SK-N-SH (cell line): ENCODE results near the gene BCL11B. TPM values are rescaled to one million over a fixed set of nuclear protein-coding genes. Genes with fewer than 3 reads are reported as not detected.

Experiments
- CTCF ChIA-PET: fragments of 300-600, 350-600 bp; formaldehyde crosslinking; extraction: SDS; loops from one replicate; lab custom pipeline; 2021; lab: Yijun Ruan, JAX
- POLR2A ChIA-PET: fragments of 350-600 bp; sonication (Branson Sonifier 250); formaldehyde crosslinking; extraction: SDS; loops from one replicate; lab custom pipeline; 2020; ENCODE audit warnings: antibody characterized with exemption, inconsistent platforms; lab: Yijun Ruan, JAX
- DNase-seq: peaks from one replicate; pipeline ENCODE4 v3.0.0; 2012
- H2AFZ ChIP-seq: fragments of 200-600 bp; sonication (generic); 2 replicates; pipeline ENCODE4 v1.8.1; 2016; ENCODE audit warnings: antibody characterized with exemption, mild to moderate bottlenecking, low read depth
- H3F3A ChIP-seq: fragments of 200-600 bp; sonication (generic); replicated peaks from 2 replicates; pipeline ENCODE3; 2016; ENCODE audit warnings: antibody characterized with exemption, mild to moderate bottlenecking; ENCODE audit not compliant: insufficient read depth
- H3K27ac ChIP-seq, 2 experiments: fragments of 200-500 bp in 1 of 2; fragments of 200-600 bp in 1 of 2; sonication (Bioruptor generic) in 1 of 2; sonication (generic), shearing (Covaris generic) in 1 of 2; 2 replicates each; pipeline versions ENCODE4 v1.5.1 to v1.6.1; 2014 to 2016; ENCODE audit warnings: low read depth in 2 of 2, inconsistent platforms in 1 of 2, low read length in 1 of 2, mild to moderate bottlenecking in 1 of 2, mixed read lengths in 1 of 2
- H3K27me3 ChIP-seq: fragments of 200-600 bp; sonication (generic), shearing (Covaris generic); 2 replicates; pipeline ENCODE4 v1.6.1; 2016; ENCODE audit warnings: mixed run types; ENCODE audit not compliant: insufficient read depth
- H3K36me3 ChIP-seq, 2 experiments: fragments of 200-500 bp in 1 of 2; fragments of 200-600 bp in 1 of 2; sonication (Bioruptor generic) in 1 of 2; sonication (generic) in 1 of 2; replicated peaks in 1 of 2; 2 replicates each; pipeline versions ENCODE3 to v1.5.1; 2014 to 2016; ENCODE audit warnings: low read length in 1 of 2, mild to moderate bottlenecking in 1 of 2; ENCODE audit not compliant: insufficient read depth in 2 of 2, control insufficient read depth in 1 of 2
- H3K4me1 ChIP-seq, 2 experiments: fragments of 200-500 bp in 1 of 2; fragments of 200-600 bp in 1 of 2; sonication (Bioruptor generic) in 1 of 2; sonication (generic), shearing (Covaris generic) in 1 of 2; 2 replicates each; pipeline versions ENCODE4 v1.5.1 to v1.6.1; 2014 to 2016; ENCODE audit warnings: low read depth in 1 of 2, low read length in 1 of 2, mixed run types in 1 of 2; ENCODE audit not compliant: insufficient read depth in 2 of 2, control insufficient read depth in 1 of 2
- H3K4me2 ChIP-seq: fragments of 200-600 bp; sonication (generic), shearing (Covaris generic); 2 replicates; pipeline ENCODE4 v1.6.1; 2017; ENCODE audit warnings: mixed run types
- H3K4me3 ChIP-seq, 2 experiments: fragments of 200-500 bp in 1 of 2; fragments of 200-600 bp in 1 of 2; sonication (Bioruptor generic) in 1 of 2; sonication (generic), shearing (Covaris generic) in 1 of 2; 2 replicates each; pipeline versions ENCODE4 v1.5.1 to v1.8.1; 2014 to 2016; ENCODE audit warnings: low read depth in 2 of 2, inconsistent platforms in 1 of 2, low read length in 1 of 2, mild to moderate bottlenecking in 1 of 2, mixed read lengths in 1 of 2, moderate library complexity in 1 of 2
- H3K79me2 ChIP-seq: fragments of 200-600 bp; sonication (generic); 2 replicates; pipeline ENCODE4 v1.8.1; 2017; ENCODE audit warnings: mild to moderate bottlenecking; ENCODE audit not compliant: insufficient read depth
- H3K9ac ChIP-seq: fragments of 200-600 bp; sonication (generic); 2 replicates; pipeline ENCODE4 v1.6.1; 2017; ENCODE audit warnings: mixed run types
- H3K9me2 ChIP-seq: fragments of 200-600 bp; sonication (generic); 2 replicates; pipeline ENCODE4 v1.6.1; 2017; ENCODE audit warnings: mixed run types
- H3K9me3 ChIP-seq: fragments of 200-600 bp; sonication (generic); 2 replicates; pipeline ENCODE4 v1.6.1; 2017; ENCODE audit warnings: mixed run types, mild to moderate bottlenecking, moderate library complexity
- H4K20me1 ChIP-seq: fragments of 200-600 bp; sonication (generic); 2 replicates; pipeline ENCODE4 v1.6.1; 2017; ENCODE audit warnings: mild to moderate bottlenecking, mixed run types; ENCODE audit not compliant: insufficient read depth
- FOSL2 ChIP-seq: IDR thresholded peaks from 2 replicates; pipeline ENCODE4 v1.4.0; 2012; ENCODE audit warnings: low read depth, mild to moderate bottlenecking, moderate library complexity, borderline replicate concordance
- FOXJ3 ChIP-seq: sonication (generic); formaldehyde crosslinking; IDR thresholded peaks from 2 replicates; pipeline ENCODE4 v1.5.1; 2020; ENCODE audit warnings: mild to moderate bottlenecking, missing genetic modification reagents
- FOXM1 ChIP-seq: IDR thresholded peaks from 2 replicates; pipeline ENCODE4 v1.4.0; 2012; ENCODE audit warnings: low read depth, mild to moderate bottlenecking
- GATA2 ChIP-seq: sonication (generic); formaldehyde crosslinking; IDR thresholded peaks from 2 replicates; pipeline ENCODE4 v1.5.0; 2020; ENCODE audit warnings: mild to moderate bottlenecking, missing genetic modification reagents
- JUND ChIP-seq: IDR thresholded peaks from 2 replicates; pipeline ENCODE4 v1.4.0; 2012
- MEF2A ChIP-seq: IDR thresholded peaks from 2 replicates; pipeline ENCODE4 v1.4.0; 2012; ENCODE audit warnings: low read depth, borderline replicate concordance
- MXI1 ChIP-seq: IDR thresholded peaks from 2 replicates; pipeline ENCODE4 v1.6.1; 2012; ENCODE audit warnings: mild to moderate bottlenecking, low read depth, low read length, improper control_type of control experiment
- NFIC ChIP-seq: IDR thresholded peaks from 2 replicates; pipeline ENCODE4 v1.4.0; 2012; ENCODE audit warnings: borderline replicate concordance
- POLR2AphosphoS5 ChIP-seq: IDR thresholded peaks from 2 replicates; pipeline ENCODE4 v1.6.1; 2012; ENCODE audit warnings: low read depth, low read length
- RAD21 ChIP-seq: IDR thresholded peaks from 2 replicates; pipeline ENCODE4 v1.6.1; 2012; ENCODE audit warnings: mild to moderate bottlenecking, low read length
- TAF1 ChIP-seq: IDR thresholded peaks from 2 replicates; pipeline ENCODE4 v1.6.1; 2012; ENCODE audit warnings: low read depth, mild to moderate bottlenecking, low read length, moderate library complexity, borderline replicate concordance
- TEAD4 ChIP-seq: IDR thresholded peaks from 2 replicates; pipeline ENCODE4 v1.4.0; 2012; ENCODE audit warnings: mild to moderate bottlenecking, borderline replicate concordance; ENCODE audit not compliant: insufficient read depth
- YY1 ChIP-seq: IDR thresholded peaks from 2 replicates; pipeline ENCODE4 v1.4.0; 2012; ENCODE audit warnings: low read depth, mild to moderate bottlenecking
- WGBS: methylation state at CpG from one replicate; pipeline ENCODE4 v1.1.6; 2017; ENCODE audit warnings: low lambda C conversion rate; 5-methylcytosine and 5-hydroxymethylcytosine counted together
- polyA plus RNA-seq, 3 experiments: library from polyadenylated mRNA; depleted of rRNA; stranded (reverse); fragments of >200 nt; gene quantifications; 2 replicates each; pipeline ENCODE4 v1.2.3, GENCODE V29; 2012
- TF ChIP-seq, protein P1 (sequence below): IDR thresholded peaks from 2 replicates; pipeline ENCODE4 v1.4.0; 2012; ENCODE audit warnings: low read depth, borderline replicate concordance
- TF ChIP-seq, protein P2 (sequence below): IDR thresholded peaks from 2 replicates; pipeline ENCODE4 v1.6.1; 2012; ENCODE audit warnings: mild to moderate bottlenecking, low read depth, low read length, moderate library complexity
- TF ChIP-seq, protein P3 (sequence below): IDR thresholded peaks from 2 replicates; pipeline ENCODE4; 2012
- TF ChIP-seq, protein P4 (sequence below): IDR thresholded peaks from 2 replicates; pipeline ENCODE4 v1.4.0; 2012; ENCODE audit warnings: low read depth
- TF ChIP-seq, protein P5 (sequence below): fragments of 150-350 bp; IDR thresholded peaks from 2 replicates; pipeline ENCODE4 v1.6.1; 2016; ENCODE audit warnings: mild to moderate bottlenecking, low read depth, low read length

The BCL11B gene
- polyA plus RNA-seq, 1 of the 3 experiments (the other 2 are of a cell fraction): not detected

DNA sequence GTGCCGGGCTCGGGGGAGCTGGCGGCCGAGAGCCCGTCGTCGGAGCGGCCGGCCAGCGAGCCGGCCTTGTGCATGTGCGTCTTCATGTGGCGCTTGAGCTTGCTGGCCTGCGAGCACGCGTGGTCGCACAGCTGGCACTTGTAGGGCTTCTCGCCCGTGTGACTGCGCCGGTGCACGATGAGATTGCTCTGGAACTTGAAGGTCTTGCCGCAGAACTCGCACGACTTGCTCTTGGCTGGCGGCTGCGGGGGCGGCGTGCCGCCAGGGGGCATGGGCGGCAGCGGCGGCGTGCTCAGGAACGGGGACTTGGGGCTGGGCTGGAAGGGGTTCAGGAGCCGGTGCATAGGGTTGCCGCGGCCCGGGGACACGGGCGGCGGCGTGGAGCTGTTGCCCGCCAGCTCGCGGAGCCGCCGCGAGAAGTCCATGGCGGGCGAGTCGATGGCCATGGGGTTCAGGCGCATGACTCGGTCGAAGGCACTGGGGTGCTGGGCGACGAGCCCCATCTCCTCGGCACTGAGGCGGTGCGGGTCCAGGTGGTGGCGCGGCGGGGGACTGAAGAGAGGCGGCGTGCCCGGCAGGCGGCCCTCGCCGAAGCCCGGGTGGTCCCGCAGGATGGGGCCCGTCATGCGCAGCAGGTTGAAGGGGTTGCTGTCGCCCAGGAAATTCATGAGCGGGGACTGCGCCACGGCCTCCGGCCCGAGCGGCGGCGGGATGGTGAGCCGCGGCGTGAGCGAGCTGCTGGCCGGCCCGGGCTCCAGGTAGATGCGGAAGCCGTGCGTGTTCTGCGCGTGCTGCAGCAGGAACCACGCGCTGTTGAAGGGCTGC is 96.5 kb downstream of the BCL11B start:
- H3K9ac ChIP-seq: no peak overlapping the region
- CTCF ChIA-PET: interaction anchor here (0.7 kb wide), 1 partner anchor 110 kb away, joined by 3 read pairs; no protein-coding TSS in a partner anchor
- no peaks in the 10 kb centered on the region for H3K79me2 ChIP-seq
- 72% methylated on average over 58 of the region's 95 CpGs for WGBS
- H3K36me3 ChIP-seq: no peaks in the 10 kb centered on the region
- H3K4me3 ChIP-seq: no peak overlapping the region
- H3K9me2 ChIP-seq: no peaks in the 10 kb centered on the region
- DNase-seq: no peak
- no peaks in the 10 kb centered on the region for H3K9me3 ChIP-seq
- H2AFZ ChIP-seq: no peak overlapping the region
- no peak for TF ChIP-seq MEF2A
- TF ChIP-seq, protein P1, sequence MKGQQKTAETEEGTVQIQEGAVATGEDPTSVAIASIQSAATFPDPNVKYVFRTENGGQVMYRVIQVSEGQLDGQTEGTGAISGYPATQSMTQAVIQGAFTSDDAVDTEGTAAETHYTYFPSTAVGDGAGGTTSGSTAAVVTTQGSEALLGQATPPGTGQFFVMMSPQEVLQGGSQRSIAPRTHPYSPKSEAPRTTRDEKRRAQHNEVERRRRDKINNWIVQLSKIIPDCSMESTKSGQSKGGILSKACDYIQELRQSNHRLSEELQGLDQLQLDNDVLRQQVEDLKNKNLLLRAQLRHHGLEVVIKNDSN: no peak
- no peak for TF ChIP-seq POLR2AphosphoS5
- TF ChIP-seq JUND: no peak
- TF ChIP-seq, protein P2, sequence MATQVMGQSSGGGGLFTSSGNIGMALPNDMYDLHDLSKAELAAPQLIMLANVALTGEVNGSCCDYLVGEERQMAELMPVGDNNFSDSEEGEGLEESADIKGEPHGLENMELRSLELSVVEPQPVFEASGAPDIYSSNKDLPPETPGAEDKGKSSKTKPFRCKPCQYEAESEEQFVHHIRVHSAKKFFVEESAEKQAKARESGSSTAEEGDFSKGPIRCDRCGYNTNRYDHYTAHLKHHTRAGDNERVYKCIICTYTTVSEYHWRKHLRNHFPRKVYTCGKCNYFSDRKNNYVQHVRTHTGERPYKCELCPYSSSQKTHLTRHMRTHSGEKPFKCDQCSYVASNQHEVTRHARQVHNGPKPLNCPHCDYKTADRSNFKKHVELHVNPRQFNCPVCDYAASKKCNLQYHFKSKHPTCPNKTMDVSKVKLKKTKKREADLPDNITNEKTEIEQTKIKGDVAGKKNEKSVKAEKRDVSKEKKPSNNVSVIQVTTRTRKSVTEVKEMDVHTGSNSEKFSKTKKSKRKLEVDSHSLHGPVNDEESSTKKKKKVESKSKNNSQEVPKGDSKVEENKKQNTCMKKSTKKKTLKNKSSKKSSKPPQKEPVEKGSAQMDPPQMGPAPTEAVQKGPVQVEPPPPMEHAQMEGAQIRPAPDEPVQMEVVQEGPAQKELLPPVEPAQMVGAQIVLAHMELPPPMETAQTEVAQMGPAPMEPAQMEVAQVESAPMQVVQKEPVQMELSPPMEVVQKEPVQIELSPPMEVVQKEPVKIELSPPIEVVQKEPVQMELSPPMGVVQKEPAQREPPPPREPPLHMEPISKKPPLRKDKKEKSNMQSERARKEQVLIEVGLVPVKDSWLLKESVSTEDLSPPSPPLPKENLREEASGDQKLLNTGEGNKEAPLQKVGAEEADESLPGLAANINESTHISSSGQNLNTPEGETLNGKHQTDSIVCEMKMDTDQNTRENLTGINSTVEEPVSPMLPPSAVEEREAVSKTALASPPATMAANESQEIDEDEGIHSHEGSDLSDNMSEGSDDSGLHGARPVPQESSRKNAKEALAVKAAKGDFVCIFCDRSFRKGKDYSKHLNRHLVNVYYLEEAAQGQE: no peak
- no peak for TF ChIP-seq NFIC
- TF ChIP-seq FOSL2: no peak
- no peak for TF ChIP-seq FOXM1
- TF ChIP-seq MXI1: no peak
- TF ChIP-seq FOXJ3 (CRISPR knock-in tag): no peak
- H3K4me1 ChIP-seq: no peaks in the 10 kb centered on the region; a peak in 1 of 4 replicates
- no peaks in the 10 kb centered on the region for H4K20me1 ChIP-seq
- no peak overlapping the region for H3K27ac ChIP-seq
- no peaks in the 10 kb centered on the region for H3F3A ChIP-seq
- POLR2A ChIA-PET: no interaction called here
- peaks cover 32% of the 10 kb centered on the region for H3K27me3 ChIP-seq
- no peak overlapping the region for H3K4me2 ChIP-seq

DNA sequence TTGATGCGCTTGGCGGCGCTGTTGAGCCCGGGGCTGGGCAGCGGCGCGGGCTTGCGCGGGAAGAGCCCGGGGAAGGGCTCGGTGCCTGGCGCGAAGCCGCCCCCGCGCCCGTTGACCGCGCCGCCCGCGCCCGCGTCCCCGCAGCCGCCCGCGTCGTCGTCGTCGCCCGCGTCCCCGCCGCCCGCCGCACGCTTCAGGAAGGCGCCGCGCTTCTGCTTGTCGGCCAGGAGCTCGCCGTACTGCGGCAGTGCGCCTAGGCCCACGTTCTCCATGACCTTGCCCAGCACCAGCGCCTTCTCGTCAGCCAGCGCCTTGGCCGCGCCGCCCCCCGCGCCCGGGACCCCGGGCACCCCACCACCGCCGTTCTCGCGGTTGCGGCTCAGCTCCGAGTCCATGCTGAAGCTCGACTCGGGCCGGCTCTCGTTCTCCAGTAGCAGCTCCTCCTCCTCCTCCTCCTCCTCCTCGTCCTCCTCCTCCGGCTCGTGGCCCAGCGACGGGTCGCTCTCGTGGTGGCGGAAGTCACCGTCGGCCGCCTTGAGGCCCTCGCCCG is 97.2 kb downstream of the BCL11B start:
- ChIA-PET POLR2A (no interaction called here), CTCF (interaction anchor here (0.7 kb wide), 1 partner anchor 109 kb away, joined by 3 read pairs; no protein-coding TSS in a partner anchor)
- H3K4me3 ChIP-seq: no peak overlapping the region
- no peaks in the 10 kb centered on the region for H3K36me3 ChIP-seq
- no peaks in the 10 kb centered on the region; a peak in 1 of 4 replicates for H3K4me1 ChIP-seq
- 80% methylated on average over 75 of the region's 81 CpGs for WGBS
- no peak overlapping the region for H3K4me2 ChIP-seq
- H3K9ac ChIP-seq: no peak overlapping the region
- no peak for DNase-seq
- H3K27ac ChIP-seq: no peak overlapping the region
- no peaks in the 10 kb centered on the region for H4K20me1 ChIP-seq
- no peaks in the 10 kb centered on the region for H3K9me2 ChIP-seq
- no peaks in the 10 kb centered on the region for H3K9me3 ChIP-seq
- H3F3A ChIP-seq: no peaks in the 10 kb centered on the region
- no peak overlapping the region for H2AFZ ChIP-seq
- no peaks in the 10 kb centered on the region for H3K79me2 ChIP-seq
- peaks cover 25% of the 10 kb centered on the region for H3K27me3 ChIP-seq
- no peak for TF ChIP-seq TEAD4
- no peak for TF ChIP-seq MEF2A
- TF ChIP-seq NFIC: no peak
- TF ChIP-seq YY1: no peak
- TF ChIP-seq, protein P3, sequence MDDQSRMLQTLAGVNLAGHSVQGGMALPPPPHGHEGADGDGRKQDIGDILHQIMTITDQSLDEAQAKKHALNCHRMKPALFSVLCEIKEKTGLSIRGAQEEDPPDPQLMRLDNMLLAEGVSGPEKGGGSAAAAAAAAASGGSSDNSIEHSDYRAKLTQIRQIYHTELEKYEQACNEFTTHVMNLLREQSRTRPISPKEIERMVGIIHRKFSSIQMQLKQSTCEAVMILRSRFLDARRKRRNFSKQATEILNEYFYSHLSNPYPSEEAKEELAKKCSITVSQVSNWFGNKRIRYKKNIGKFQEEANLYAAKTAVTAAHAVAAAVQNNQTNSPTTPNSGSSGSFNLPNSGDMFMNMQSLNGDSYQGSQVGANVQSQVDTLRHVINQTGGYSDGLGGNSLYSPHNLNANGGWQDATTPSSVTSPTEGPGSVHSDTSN: no peak
- TF ChIP-seq, protein P4, sequence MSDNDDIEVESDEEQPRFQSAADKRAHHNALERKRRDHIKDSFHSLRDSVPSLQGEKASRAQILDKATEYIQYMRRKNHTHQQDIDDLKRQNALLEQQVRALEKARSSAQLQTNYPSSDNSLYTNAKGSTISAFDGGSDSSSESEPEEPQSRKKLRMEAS: no peak
- TF ChIP-seq, protein P5, sequence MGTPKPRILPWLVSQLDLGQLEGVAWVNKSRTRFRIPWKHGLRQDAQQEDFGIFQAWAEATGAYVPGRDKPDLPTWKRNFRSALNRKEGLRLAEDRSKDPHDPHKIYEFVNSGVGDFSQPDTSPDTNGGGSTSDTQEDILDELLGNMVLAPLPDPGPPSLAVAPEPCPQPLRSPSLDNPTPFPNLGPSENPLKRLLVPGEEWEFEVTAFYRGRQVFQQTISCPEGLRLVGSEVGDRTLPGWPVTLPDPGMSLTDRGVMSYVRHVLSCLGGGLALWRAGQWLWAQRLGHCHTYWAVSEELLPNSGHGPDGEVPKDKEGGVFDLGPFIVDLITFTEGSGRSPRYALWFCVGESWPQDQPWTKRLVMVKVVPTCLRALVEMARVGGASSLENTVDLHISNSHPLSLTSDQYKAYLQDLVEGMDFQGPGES: no peak
- TF ChIP-seq TAF1: no peak
- no peak for TF ChIP-seq GATA2 (CRISPR knock-in tag)
- TF ChIP-seq RAD21: no peak
- TF ChIP-seq, protein P1: no peak
